ENCODE results near the gene SH3BGRL3.
"Not testable (repeated sequence)": the region's sequence is repeated elsewhere in the genome, so short reads cannot be mapped to it uniquely, and the experiment has no call there.

SH3BGRL3 gene

DNA sequence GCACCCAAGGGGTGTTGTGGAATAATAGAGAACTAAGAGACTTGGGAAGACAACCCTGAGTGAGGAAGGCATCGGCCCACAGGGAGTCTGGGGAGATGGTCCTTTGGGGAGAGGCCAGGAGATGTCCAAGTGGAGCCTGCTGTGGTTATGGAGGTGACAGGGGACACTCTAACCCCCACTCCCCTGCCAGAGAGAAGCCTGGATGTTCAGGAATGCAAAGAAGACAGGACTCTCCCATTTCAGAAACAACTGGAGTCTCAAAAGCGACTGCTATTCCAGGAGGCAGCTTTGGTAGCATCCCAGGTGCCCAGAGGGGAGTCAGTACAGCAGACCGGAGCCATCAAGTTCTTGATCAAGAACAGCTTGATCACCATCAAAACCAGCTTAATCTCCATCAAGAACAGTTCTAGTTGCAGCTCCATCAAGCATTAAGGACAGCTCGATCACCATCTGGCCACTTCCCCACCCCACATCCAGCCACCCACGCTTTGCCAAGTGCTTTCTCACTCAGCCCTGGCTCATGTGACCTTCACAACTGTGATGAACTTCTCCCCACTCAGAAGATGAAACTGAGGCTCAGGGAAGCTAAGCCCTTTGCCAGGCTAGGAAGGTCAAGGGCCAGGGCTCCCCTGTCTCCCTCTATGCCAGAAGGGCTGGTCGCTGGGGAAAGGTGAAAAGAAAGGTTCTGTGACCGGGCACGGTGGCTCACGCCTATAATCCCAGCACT lies 38.6 kb downstream of the SH3BGRL3 start:
- no peak for DNase-seq

- DNase-seq: no peak
These were observed 41.0 kb downstream of the SH3BGRL3 start for GRCh38 chr1:26320896-26321295.

DNA sequence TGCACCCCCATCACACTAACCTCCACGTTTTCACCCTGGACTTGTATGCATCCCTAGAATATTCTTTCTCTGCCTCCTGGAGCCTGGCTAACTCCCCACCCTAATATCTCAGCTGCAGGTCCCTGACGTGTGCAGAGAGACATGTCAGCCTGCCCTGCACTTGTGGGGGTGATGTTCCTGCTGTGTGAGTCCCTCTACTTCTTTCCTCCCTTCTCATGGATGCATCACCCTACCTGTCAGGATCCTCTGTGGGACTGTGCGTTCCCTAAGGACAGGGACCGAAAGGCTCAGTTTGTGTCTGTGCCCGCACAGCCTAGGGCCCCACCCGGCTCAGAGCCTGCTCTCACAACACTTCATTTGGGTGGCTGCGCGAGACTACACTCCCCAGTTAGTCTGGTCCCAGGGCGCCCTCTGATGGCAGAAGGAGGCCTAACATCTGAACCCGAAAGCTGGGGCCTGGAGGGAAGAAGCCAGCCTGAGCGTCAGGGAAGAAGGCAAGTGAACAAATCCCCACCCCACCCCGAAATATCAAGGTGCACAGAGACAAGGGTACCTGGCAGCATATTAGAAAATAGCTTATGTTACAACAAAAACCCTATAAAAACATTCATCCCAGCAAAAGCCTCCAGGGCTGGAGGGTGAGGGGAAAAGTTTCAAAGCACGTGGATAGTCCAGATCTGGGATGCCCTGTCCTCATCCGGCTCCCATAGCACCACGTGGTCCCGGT lies 41.6 kb downstream of the SH3BGRL3 start:
- DNase-seq: peak; percentile 90

- no peak for DNase-seq
These were observed 42.1 kb downstream of the SH3BGRL3 start for GRCh38 chr1:26322042-26322331.

DNA sequence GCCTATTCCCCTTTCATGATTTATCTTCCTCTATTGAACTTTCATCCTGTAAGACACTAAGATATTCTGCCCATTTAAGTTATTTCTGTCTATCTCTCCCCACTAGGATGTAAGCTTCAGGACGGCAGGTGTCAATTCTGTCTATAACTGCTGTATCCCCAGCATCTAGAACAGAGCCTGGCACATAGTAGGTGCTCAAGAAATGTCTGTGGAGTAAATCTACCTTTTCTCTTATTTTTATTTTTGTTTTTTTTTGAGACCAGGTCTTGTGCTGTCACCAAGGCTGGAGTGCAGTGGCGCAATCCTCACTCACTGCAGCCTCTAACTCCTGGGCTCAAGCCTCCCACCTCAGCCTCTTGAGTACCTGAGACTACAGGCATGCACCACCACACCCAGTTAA lies 43.5 kb downstream of the SH3BGRL3 start:
- no peak for DNase-seq

DNA sequence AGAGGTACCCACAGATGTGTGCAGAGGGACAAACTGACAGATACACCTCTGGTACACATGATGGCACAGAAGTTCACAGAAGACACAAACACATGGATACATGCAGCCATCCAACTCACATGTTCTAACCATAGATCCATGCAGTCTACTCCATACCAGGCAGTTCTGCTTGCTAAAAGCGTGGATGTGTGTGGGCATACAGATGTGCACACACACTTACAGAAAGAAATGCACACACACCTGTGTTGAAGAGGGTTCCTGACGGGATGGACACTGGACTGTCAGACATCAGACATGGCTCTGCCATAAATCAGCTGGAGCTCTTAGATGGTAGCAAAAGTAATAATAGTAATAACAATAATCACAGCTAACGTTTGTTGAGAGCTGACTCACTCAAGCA lies 44.7 kb downstream of the SH3BGRL3 start:
- DNase-seq: no peak

DNA sequence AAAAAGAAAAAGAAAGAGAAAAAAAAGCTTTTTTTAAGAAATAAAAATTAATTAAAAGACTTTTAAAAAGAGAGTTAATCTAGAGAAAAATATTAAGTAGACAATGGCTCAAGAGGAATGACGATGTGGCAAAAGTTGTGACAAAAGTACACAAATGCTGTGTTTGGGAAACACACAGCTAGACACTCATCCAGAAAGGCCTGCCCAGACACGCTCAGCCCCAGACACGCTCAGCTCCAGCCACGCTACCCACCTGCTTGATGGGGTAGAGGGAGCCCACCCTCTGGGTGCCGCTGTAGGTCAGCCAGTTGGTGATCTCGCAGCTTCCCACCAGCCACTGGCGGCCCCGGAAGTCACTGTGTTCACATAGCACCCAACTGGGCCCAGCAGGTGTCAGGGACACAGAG lies 48.1 kb downstream of the SH3BGRL3 start:
- no peak for DNase-seq

- DNase-seq: no peak
These were observed 48.7 kb downstream of the SH3BGRL3 start for GRCh38 chr1:26328597-26328996.

GRCh38 chr1:26329380-26329779 lies 49.5 kb downstream of the SH3BGRL3 start:
- DNase-seq: not testable (repeated sequence)

GRCh38 chr1:26330276-26330675 lies 50.4 kb downstream of the SH3BGRL3 start:
- DNase-seq: no peak
